Measurements from ENCODE around the gene UGT1A8.

Gene UGT1A8

DNA sequence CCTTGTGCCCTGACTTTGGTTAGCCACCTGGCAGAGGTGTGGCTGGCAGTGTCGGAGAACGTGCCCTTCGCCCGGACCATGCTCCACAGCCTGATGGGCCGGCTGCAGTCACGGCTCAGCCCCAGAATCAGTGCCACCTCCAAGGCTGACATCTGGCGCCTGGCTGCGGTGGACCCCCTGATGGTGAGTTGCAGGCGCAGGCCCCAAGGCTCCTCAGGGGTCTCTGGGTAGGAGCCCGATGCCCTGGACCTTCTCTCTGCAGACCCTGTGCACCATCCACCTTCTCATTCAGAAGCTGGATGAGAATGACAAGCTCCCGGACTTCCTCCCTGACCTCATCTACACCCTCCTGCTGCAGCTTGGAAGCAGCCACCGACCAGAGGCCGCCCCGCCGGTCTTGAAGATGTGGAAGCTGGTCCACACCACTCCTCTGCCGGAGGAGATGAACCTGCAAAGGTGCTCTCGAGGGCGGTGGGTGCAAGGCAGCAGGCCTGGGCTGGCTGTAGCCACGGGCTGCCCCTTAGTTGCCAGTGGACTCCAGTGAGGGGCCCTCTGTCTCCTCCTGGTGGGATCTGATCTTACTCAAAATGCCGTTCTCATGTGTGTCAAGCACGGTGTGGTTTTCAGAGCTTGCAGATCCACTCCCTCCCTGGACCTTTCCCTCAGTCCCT lies 204.8 kb downstream of the UGT1A8 start:
- no peak for DNase-seq
